ENCODE results near the gene SPIRE1.

DNA sequence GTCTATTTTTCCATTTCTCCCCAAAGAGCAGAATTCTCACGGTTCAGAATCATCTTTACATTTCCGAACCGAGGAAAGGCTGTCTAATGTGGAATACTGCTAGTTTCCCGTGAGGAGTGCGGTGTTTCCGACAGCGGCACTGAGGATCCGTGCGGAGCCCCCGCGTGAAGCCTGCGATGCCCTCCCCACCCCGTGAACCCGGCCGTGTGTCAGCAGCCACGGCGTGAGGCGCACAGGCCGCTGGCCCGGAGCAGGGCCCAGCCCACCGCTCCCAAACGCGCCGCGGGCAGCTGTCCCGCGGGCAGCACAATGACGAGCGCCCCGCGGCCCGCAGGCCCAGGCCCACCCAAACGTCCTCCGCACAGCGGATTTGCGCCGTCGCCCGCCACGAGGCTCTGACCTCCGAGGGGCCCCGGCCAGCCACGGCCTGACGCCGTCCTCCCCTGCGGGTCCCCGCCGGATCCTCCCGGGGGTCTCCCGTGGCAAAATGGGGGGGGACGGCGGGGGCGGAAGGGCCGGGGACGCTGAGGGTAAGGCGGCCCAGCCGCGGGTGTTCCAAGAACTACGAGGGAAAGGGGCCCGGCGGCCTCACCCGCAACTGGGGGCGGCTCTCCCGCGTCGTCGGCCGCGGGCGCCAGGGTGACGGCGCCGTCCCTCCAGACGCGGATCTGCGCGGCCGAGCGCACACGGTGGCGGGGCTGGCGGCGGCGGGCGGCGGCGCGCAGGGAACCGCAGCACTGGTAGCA is 796 bp downstream of the SPIRE1 start:
- TF ChIP-seq CTCF (IDR thresholded peaks at IDR 0.05) (no peak), POLR2A (IDR thresholded peaks at IDR 0.05) (peak; percentile 47), POLR2AphosphoS5 (IDR thresholded peaks at IDR 0.05) (no peak)

Measured in prostate gland (tissue), 2 donors.